Neural progenitor cell (in vitro differentiated cells): Measurements from ENCODE around the gene HCFC1. TPM values are rescaled to one million over a fixed set of nuclear protein-coding genes. Genes with fewer than 3 reads are reported as not detected.
A peak's percentile ranks its signal among the peaks of the same experiment; 100 is the strongest.

Experiments used
- DNase-seq: peaks from one replicate; pipeline ENCODE4 v3.0.0-alpha.2; 2016; ENCODE audit warnings: low spot score
- H2AFZ ChIP-seq: fragments of 200-600 bp; sonication (generic); replicated peaks from 2 replicates; pipeline ENCODE4 v1.6.1; 2016; ENCODE audit warnings: antibody characterized with exemption
- H3F3A ChIP-seq: fragments of 200-600 bp; sonication (generic); 2 replicates; pipeline ENCODE4 v1.6.1; 2016; ENCODE audit warnings: antibody characterized with exemption, low read depth
- H3K27ac ChIP-seq: fragments of 200-600 bp; sonication (generic); 2 replicates; pipeline ENCODE4 v1.5.1; 2016; ENCODE audit warnings: mild to moderate bottlenecking
- H3K27me3 ChIP-seq: fragments of 200-600 bp; sonication (generic); 2 replicates; pipeline ENCODE4 v1.6.1; 2016; ENCODE audit warnings: mild to moderate bottlenecking, moderate library complexity
- H3K36me3 ChIP-seq: fragments of 200-600 bp; sonication (generic); 2 replicates; pipeline ENCODE4 v1.5.1; 2016
- H3K4me1 ChIP-seq: fragments of 200-600 bp; sonication (generic); 2 replicates; pipeline ENCODE4 v1.6.1; 2016; ENCODE audit warnings: mixed run types
- H3K4me2 ChIP-seq: fragments of 200-600 bp; sonication (generic); 2 replicates; pipeline ENCODE4 v1.6.1; 2016
- H3K4me3 ChIP-seq: fragments of 200-600 bp; sonication (generic); 2 replicates; pipeline ENCODE4 v1.5.1; 2016
- H3K79me2 ChIP-seq: fragments of 200-600 bp; sonication (generic); 2 replicates; pipeline ENCODE4 v1.6.1; 2016; ENCODE audit warnings: low read depth
- H3K9ac ChIP-seq: fragments of 200-600 bp; sonication (generic); 2 replicates; pipeline ENCODE4 v1.6.1; 2016
- H3K9me3 ChIP-seq: fragments of 200-600 bp; sonication (generic); 2 replicates; pipeline ENCODE4 v1.5.1; 2016; ENCODE audit warnings: low read depth
- H4K20me1 ChIP-seq: fragments of 200-600 bp; sonication (generic); 2 replicates; pipeline ENCODE4 v1.6.1; 2016; ENCODE audit warnings: low read depth
- H3K27ac Mint-ChIP-seq: 3 replicates; pipeline ENCODE4 v1.8.0; 2021; ENCODE audit warnings: mixed read lengths
- H3K27me3 Mint-ChIP-seq: 2 replicates; pipeline ENCODE4 v1.8.0; 2022; ENCODE audit warnings: low read depth, mild to moderate bottlenecking, inconsistent platforms, moderate library complexity, mixed read lengths; ENCODE audit not compliant: insufficient read depth
- H3K36me3 Mint-ChIP-seq: 3 replicates; pipeline ENCODE4 v1.8.0; 2021; ENCODE audit warnings: mixed read lengths
- H3K4me1 Mint-ChIP-seq: 3 replicates; pipeline ENCODE4 v1.8.0; 2021; ENCODE audit warnings: mixed read lengths
- H3K4me3 Mint-ChIP-seq: 3 replicates; pipeline ENCODE4 v1.8.0; 2021; ENCODE audit warnings: mild to moderate bottlenecking, moderate library complexity, mixed read lengths
- H3K9me3 Mint-ChIP-seq: 3 replicates; pipeline ENCODE4 v1.8.0; 2020; ENCODE audit warnings: mixed read lengths
- CTCF ChIP-seq: fragments of 200-600 bp; sonication (generic); IDR thresholded peaks from 2 replicates; pipeline ENCODE4 v1.5.1; 2017; ENCODE audit warnings: antibody characterized with exemption, mild to moderate bottlenecking
- EZH2 ChIP-seq: fragments of 200-600 bp; sonication (generic); IDR thresholded peaks from 2 replicates; pipeline ENCODE4 v1.6.1; 2017; ENCODE audit warnings: antibody characterized with exemption, mild to moderate bottlenecking, moderate library complexity
- EZH2phosphoT487 ChIP-seq: fragments of 200-600 bp; sonication (generic); IDR thresholded peaks from 2 replicates; pipeline ENCODE4 v1.6.1; 2017; ENCODE audit warnings: antibody characterized with exemption
- total RNA-seq: library from RNA; depleted of rRNA; stranded (reverse); fragments of >200 nt; gene quantifications from 2 replicates; pipeline ENCODE4 v1.2.3, GENCODE V29; 2015; ENCODE audit warnings: low replicate concordance

Gene HCFC1
- total RNA-seq, 1 donor from 2014 or later, result 20.7 TPM

GRCh38 chrX:153951683-153952372, 19.8 kb downstream of the HCFC1 start:
- H3K79me2 ChIP-seq, result peaks cover 11% of the 10 kb centered on the region
- Mint-ChIP-seq H3K4me3 (no peak overlapping the region), H3K36me3 (peaks cover 37% of the 10 kb centered on the region), H3K4me1 (peaks cover 31% of the 10 kb centered on the region), H3K9me3 (no peaks in the 10 kb centered on the region), H3K27ac (no peak overlapping the region), H3K27me3 (peaks cover 10% of the 10 kb centered on the region)
- H3K4me3 ChIP-seq, result no peak overlapping the region
- DNase-seq, result no peak
- H3K9ac ChIP-seq, result no peak overlapping the region
- peaks cover 6% of the 10 kb centered on the region for H4K20me1 ChIP-seq
- H3K4me1 ChIP-seq, result peaks cover 6% of the 10 kb centered on the region
- no peaks in the 10 kb centered on the region for H3K36me3 ChIP-seq
- H3F3A ChIP-seq, result peaks cover 33% of the 10 kb centered on the region
- H3K27ac ChIP-seq, result no peak overlapping the region
- H3K27me3 ChIP-seq, result no peaks in the 10 kb centered on the region
- H3K4me2 ChIP-seq, result no peak overlapping the region
- no peak overlapping the region for H2AFZ ChIP-seq
- H3K9me3 ChIP-seq, result no peaks in the 10 kb centered on the region
- TF ChIP-seq CTCF (no peak), EZH2phosphoT487 (no peak), EZH2 (no peak)

- Histone ChIP-seq H3K4me1 (peaks cover 6% of the 10 kb centered on the region), H3F3A (peaks cover 33% of the 10 kb centered on the region), H3K27me3 (no peaks in the 10 kb centered on the region), H3K9ac (no peak overlapping the region), H2AFZ (no peak overlapping the region), H3K27ac (no peak overlapping the region), H3K4me3 (no peak overlapping the region), H3K36me3 (no peaks in the 10 kb centered on the region), H3K9me3 (no peaks in the 10 kb centered on the region), H4K20me1 (peaks cover 6% of the 10 kb centered on the region), H3K79me2 (peaks cover 11% of the 10 kb centered on the region), H3K4me2 (no peak overlapping the region)
- no peak for DNase-seq
- Mint-ChIP-seq H3K27ac (no peak overlapping the region), H3K4me3 (no peak overlapping the region), H3K9me3 (no peaks in the 10 kb centered on the region), H3K4me1 (peaks cover 34% of the 10 kb centered on the region), H3K36me3 (peaks cover 29% of the 10 kb centered on the region), H3K27me3 (peaks cover 12% of the 10 kb centered on the region)
- TF ChIP-seq CTCF, result no peak
- no peak for TF ChIP-seq EZH2
- TF ChIP-seq EZH2phosphoT487, result no peak
Observed at GRCh38 chrX:153950127-153950526, 21.5 kb downstream of the HCFC1 start.

- TF ChIP-seq EZH2 (no peak), CTCF (no peak), EZH2phosphoT487 (no peak)
- H3K4me3 ChIP-seq, result no peak overlapping the region
- peak; percentile 37 for DNase-seq
- peaks cover 6% of the 10 kb centered on the region for H3K4me1 ChIP-seq
- no peak overlapping the region for H3K4me2 ChIP-seq
- Mint-ChIP-seq H3K4me1 (peaks cover 34% of the 10 kb centered on the region), H3K36me3 (peaks cover 24% of the 10 kb centered on the region), H3K4me3 (peak overlapping the region; percentile 44), H3K27me3 (peaks cover 12% of the 10 kb centered on the region), H3K9me3 (no peaks in the 10 kb centered on the region), H3K27ac (peak overlapping the region; percentile 74)
- H3K27me3 ChIP-seq, result no peaks in the 10 kb centered on the region
- peaks cover 6% of the 10 kb centered on the region for H4K20me1 ChIP-seq
- H3K9ac ChIP-seq, result no peak overlapping the region
- no peak overlapping the region for H2AFZ ChIP-seq
- no peaks in the 10 kb centered on the region for H3K9me3 ChIP-seq
- peaks cover 33% of the 10 kb centered on the region for H3F3A ChIP-seq
- peak overlapping the region; percentile 80 for H3K27ac ChIP-seq
- H3K36me3 ChIP-seq, result no peaks in the 10 kb centered on the region
- H3K79me2 ChIP-seq, result peaks cover 11% of the 10 kb centered on the region
Observed at GRCh38 chrX:153948847-153949805, 22.5 kb downstream of the HCFC1 start.
